Type B pancreatic cell (in vitro differentiated cells): ENCODE results near the gene TGFA. TPM values are rescaled to one million over a fixed set of nuclear protein-coding genes. Genes with fewer than 3 reads are reported as not detected.
A peak's percentile ranks its signal among the peaks of the same experiment; 100 is the strongest.

Source experiments
- DNase-seq: peaks from one replicate; pipeline ENCODE4 v3.0.0; 2021; ENCODE audit warnings: mixed read lengths; ENCODE audit not compliant: unreplicated experiment; ENCODE audit errors: extremely low spot score
- H3K27ac Mint-ChIP-seq: 2 replicates; pipeline ENCODE4 v1.8.0; 2021; ENCODE audit warnings: mild to moderate bottlenecking, mixed read lengths
- H3K27me3 Mint-ChIP-seq: 2 replicates; pipeline ENCODE4 v1.8.0; 2021; ENCODE audit warnings: mixed read lengths
- H3K36me3 Mint-ChIP-seq: 2 replicates; pipeline ENCODE4 v1.8.0; 2021; ENCODE audit warnings: mixed read lengths
- H3K4me1 Mint-ChIP-seq: one replicate; pipeline ENCODE4 v1.8.0; 2021; ENCODE audit warnings: mixed read lengths; ENCODE audit not compliant: unreplicated experiment
- H3K4me3 Mint-ChIP-seq: 2 replicates; pipeline ENCODE4 v1.8.0; 2021; ENCODE audit warnings: mild to moderate bottlenecking, mixed read lengths
- H3K9me3 Mint-ChIP-seq: 2 replicates; pipeline ENCODE4 v1.8.0; 2021; ENCODE audit warnings: mixed read lengths
- CTCF ChIP-seq: fragments of 200-600 bp; sonication (generic); conservative IDR thresholded peaks from 2 replicates; pipeline ENCODE4 v1.5.0; 2021; ENCODE audit warnings: antibody characterized with exemption, mild to moderate bottlenecking
- total RNA-seq: library from RNA; stranded (reverse); gene quantifications from 2 replicates; pipeline ENCODE4 v1.2.1, GENCODE V29; 2021; ENCODE audit warnings: low replicate concordance

TGFA gene
- total RNA-seq, 1 donor from 2014 or later: 6.8 TPM

DNA sequence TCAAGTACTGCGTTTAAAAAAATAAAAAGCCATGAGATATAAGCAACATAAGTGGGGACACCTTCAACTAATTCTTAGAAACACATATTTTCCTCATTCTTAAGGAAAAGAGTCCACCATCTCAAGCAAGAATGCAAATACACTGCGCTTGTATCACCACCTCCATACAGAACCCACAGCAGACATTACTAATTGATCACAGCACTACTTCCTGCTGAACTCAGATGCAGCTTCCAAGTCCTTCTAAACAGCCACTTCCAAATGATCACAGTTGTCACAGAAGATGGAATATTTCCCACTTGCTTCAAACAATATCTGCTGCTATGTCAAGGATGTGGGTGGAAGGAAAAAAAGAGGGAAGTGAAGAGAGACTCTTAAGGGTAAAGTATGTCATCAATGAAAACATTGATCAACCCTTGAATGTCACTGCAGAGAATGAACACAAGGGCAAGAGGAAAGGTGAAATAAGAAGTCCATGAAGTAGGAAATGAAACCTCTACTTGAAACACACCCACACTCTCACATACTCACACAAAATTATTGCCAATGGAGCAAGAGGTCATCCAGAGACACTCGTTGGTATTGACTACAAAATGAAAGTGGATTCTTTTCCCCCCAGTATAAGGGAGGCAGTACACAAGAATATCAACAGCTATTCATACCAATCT lies 22.1 kb downstream of the TGFA start:
- H3K4me3 Mint-ChIP-seq: peak overlapping the region; percentile 12
- peaks cover 25% of the 10 kb centered on the region for H3K4me1 Mint-ChIP-seq
- no peak for TF ChIP-seq CTCF
- peaks cover 6% of the 10 kb centered on the region for H3K36me3 Mint-ChIP-seq
- no peak for DNase-seq
- no peaks in the 10 kb centered on the region for H3K27me3 Mint-ChIP-seq
- peak overlapping the region; percentile 20 for H3K27ac Mint-ChIP-seq
- H3K9me3 Mint-ChIP-seq: peaks cover 7% of the 10 kb centered on the region

GRCh38 chr2:70529610-70530009 lies 24.0 kb downstream of the TGFA start:
- Mint-ChIP-seq H3K4me1 (peaks cover 25% of the 10 kb centered on the region), H3K9me3 (no peaks in the 10 kb centered on the region), H3K36me3 (no peaks in the 10 kb centered on the region), H3K4me3 (no peak overlapping the region), H3K27ac (no peak overlapping the region), H3K27me3 (no peaks in the 10 kb centered on the region)
- DNase-seq: no peak
- TF ChIP-seq CTCF: no peak

DNA sequence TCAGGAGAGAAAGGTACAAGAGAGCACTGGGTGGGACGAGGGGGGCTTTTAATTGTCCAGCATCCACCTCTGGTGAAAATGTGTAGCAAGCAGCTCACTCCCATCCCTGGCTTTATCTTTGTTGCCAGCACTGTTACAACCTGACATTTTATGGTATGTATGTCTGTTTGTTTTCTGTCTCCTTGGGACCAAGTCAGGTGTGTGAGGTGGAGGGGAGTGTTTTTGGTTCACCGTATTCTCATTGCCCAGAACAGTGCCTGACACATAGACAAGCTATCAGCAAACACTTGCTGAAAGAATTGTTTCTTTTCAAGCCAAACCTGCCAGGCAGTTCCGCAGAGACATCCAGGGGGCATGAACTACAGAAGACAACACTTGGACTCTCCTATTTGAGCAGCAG lies 24.7 kb downstream of the TGFA start:
- Mint-ChIP-seq H3K36me3 (no peaks in the 10 kb centered on the region), H3K9me3 (no peaks in the 10 kb centered on the region), H3K4me1 (peaks cover 21% of the 10 kb centered on the region), H3K27ac (no peak overlapping the region), H3K4me3 (no peak overlapping the region), H3K27me3 (no peaks in the 10 kb centered on the region)
- no peak for TF ChIP-seq CTCF
- no peak for DNase-seq

- no peak for TF ChIP-seq CTCF
- Mint-ChIP-seq H3K36me3 (no peaks in the 10 kb centered on the region), H3K27ac (no peak overlapping the region), H3K4me3 (no peak overlapping the region), H3K27me3 (peaks cover 5% of the 10 kb centered on the region), H3K9me3 (no peaks in the 10 kb centered on the region), H3K4me1 (peaks cover 14% of the 10 kb centered on the region)
- no peak for DNase-seq
These were observed 25.4 kb downstream of the TGFA start for GRCh38 chr2:70528276-70528675.

GRCh38 chr2:70527447-70528080 lies 26.1 kb downstream of the TGFA start:
- no peak for TF ChIP-seq CTCF
- no peak for DNase-seq
- H3K36me3 Mint-ChIP-seq: no peaks in the 10 kb centered on the region
- peaks cover 11% of the 10 kb centered on the region for H3K4me1 Mint-ChIP-seq
- peaks cover 5% of the 10 kb centered on the region for H3K27me3 Mint-ChIP-seq
- H3K4me3 Mint-ChIP-seq: no peak overlapping the region
- H3K9me3 Mint-ChIP-seq: no peaks in the 10 kb centered on the region
- H3K27ac Mint-ChIP-seq: no peak overlapping the region
